Frontal cortex (tissue), 4 donors: ENCODE measurements around the gene ADAMTSL4. TPM values are rescaled to one million over a fixed set of nuclear protein-coding genes. Genes with fewer than 3 reads are reported as not detected.

Experiments
- DNase-seq, 2 donors: peaks; one replicate each; pipeline ENCODE4 v3.0.0; 2012; ENCODE audit warnings: low spot score in 2 of 2
- FAIRE-seq: peaks from 2 replicates; lab custom pipeline; 2012; peaks lifted over from hg19 to GRCh38; lab: Jason Lieb, UNC
- total RNA-seq: library from RNA; depleted of rRNA; stranded (reverse); fragments of >200 nt; gene quantifications from one replicate; pipeline ENCODE4 v1.2.3, GENCODE V29; 2014
- donor health status: control.
- donor health status: control.
- donor health status: control.

Gene ADAMTSL4
- total RNA-seq, 1 donor from 2014 or later = under 0.01 TPM

GRCh38 chr1:150552128-150552910 is 3.1 kb downstream of the ADAMTSL4 start:
- FAIRE-seq = no peak

GRCh38 chr1:150552911-150553289 is 3.7 kb downstream of the ADAMTSL4 start:
- FAIRE-seq (no peak), DNase-seq (no peak)

More at GRCh38 chr1:150552128-150552910, 3.1 kb downstream of the ADAMTSL4 start:
- DNase-seq = peak; percentile 58 to 66

GRCh38 chr1:150553392-150554085 is 4.3 kb downstream of the ADAMTSL4 start:
- no peak for FAIRE-seq
- DNase-seq = no peak

- DNase-seq (no peak), FAIRE-seq (no peak)
Measured at GRCh38 chr1:150554086-150554452, 4.9 kb downstream of the ADAMTSL4 start.

GRCh38 chr1:150555198-150555970 is 6.2 kb downstream of the ADAMTSL4 start:
- FAIRE-seq (no peak), DNase-seq (no peak)

GRCh38 chr1:150555971-150556865 is 7.0 kb downstream of the ADAMTSL4 start:
- DNase-seq (no peak), FAIRE-seq (no peak)

- FAIRE-seq = no peak
Measured at GRCh38 chr1:150557065-150557600, 7.9 kb downstream of the ADAMTSL4 start.

GRCh38 chr1:150557813-150558212 is 8.6 kb downstream of the ADAMTSL4 start:
- FAIRE-seq (no peak), DNase-seq (no peak)

More at GRCh38 chr1:150557065-150557600, 7.9 kb downstream of the ADAMTSL4 start:
- no peak for DNase-seq

GRCh38 chr1:150558303-150558704 is 9.1 kb downstream of the ADAMTSL4 start:
- no peak for FAIRE-seq
- no peak for DNase-seq

GRCh38 chr1:150558761-150559655 is 9.8 kb downstream of the ADAMTSL4 start:
- DNase-seq (no peak), FAIRE-seq (no peak)

GRCh38 chr1:150559656-150560010 is 10.4 kb downstream of the ADAMTSL4 start:
- no peak for DNase-seq
- no peak for FAIRE-seq

- DNase-seq = peak in 1 of 2 donors; percentile 72
- FAIRE-seq = no peak
Measured at GRCh38 chr1:150560011-150560438, 10.8 kb downstream of the ADAMTSL4 start.

GRCh38 chr1:150560576-150561253 is 11.5 kb downstream of the ADAMTSL4 start:
- peak in 1 of 2 donors; percentile 70 for DNase-seq
- FAIRE-seq = no peak

GRCh38 chr1:150561254-150561973 is 12.2 kb downstream of the ADAMTSL4 start:
- FAIRE-seq = no peak

GRCh38 chr1:150561974-150562445 is 12.8 kb downstream of the ADAMTSL4 start:
- FAIRE-seq = no peak
- DNase-seq = no peak

More at GRCh38 chr1:150561254-150561973, 12.2 kb downstream of the ADAMTSL4 start:
- peak; percentile 79 to 90 for DNase-seq

- DNase-seq = no peak
- FAIRE-seq = no peak
Measured at GRCh38 chr1:150562446-150563339, 13.5 kb downstream of the ADAMTSL4 start.
